Duodenal mucosa (tissue), 2 donors: ENCODE results near the gene CYB5R4.
"Not testable (repeated sequence)": the region's sequence is repeated elsewhere in the genome, so short reads cannot be mapped to it uniquely, and the experiment has no call there.

Source experiments
- H3K27ac ChIP-seq: one replicate; pipeline ENCODE4 v1.7.0; 2013; ENCODE audit warnings: low read depth, low read length
- H3K27me3 ChIP-seq, 2 donors: one replicate each; pipeline ENCODE4 v1.7.0; 2013; ENCODE audit warnings: low read length in 2 of 2, control low read depth in 1 of 2; ENCODE audit not compliant: insufficient read depth in 2 of 2, control insufficient read depth in 1 of 2
- H3K36me3 ChIP-seq, 2 donors: one replicate each; pipeline ENCODE4 v1.7.0; 2013; ENCODE audit warnings: low read length in 2 of 2, control low read depth in 1 of 2; ENCODE audit not compliant: insufficient read depth in 2 of 2, control insufficient read depth in 1 of 2
- H3K4me1 ChIP-seq, 2 donors: one replicate each; pipeline ENCODE4 v1.7.0; 2013; ENCODE audit warnings: low read length in 2 of 2, control low read depth in 1 of 2; ENCODE audit not compliant: insufficient read depth in 2 of 2, control insufficient read depth in 1 of 2
- H3K4me3 ChIP-seq, 2 donors: one replicate each; pipeline ENCODE4 v1.7.0; 2013; ENCODE audit warnings: low read length in 2 of 2, low read depth in 1 of 2
- H3K9ac ChIP-seq, 2 donors: one replicate each; pipeline ENCODE4 v1.7.0; 2013; ENCODE audit warnings: low read length in 2 of 2, low read depth in 1 of 2
- H3K9me3 ChIP-seq, 2 donors: one replicate each; pipeline ENCODE4 v1.7.0; 2013; ENCODE audit warnings: low read length in 2 of 2, control low read depth in 1 of 2; ENCODE audit not compliant: control insufficient read depth in 1 of 2

CYB5R4 gene

DNA sequence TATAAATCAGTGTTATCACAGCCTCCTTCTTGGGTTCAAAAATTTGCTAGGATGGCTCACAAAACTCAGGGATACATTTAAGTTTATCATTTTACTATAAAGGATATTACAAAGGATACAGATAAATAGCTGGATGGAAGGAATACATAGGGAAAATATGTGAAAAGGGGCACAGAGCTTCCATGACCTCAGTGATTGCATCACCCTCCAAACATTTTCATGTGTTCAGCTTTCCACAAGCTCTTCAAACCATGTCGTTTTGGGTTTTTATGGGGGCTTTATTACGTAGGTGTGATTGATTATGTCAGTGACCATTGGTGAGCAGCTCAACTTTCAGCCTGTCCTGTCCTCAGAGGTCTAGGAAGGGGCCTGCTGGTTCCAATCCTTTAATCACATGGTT, 68.0 kb downstream of the CYB5R4 start:
- no peaks in the 10 kb centered on the region for H3K9me3 ChIP-seq
- H3K9ac ChIP-seq: no peak overlapping the region
- no peak overlapping the region for H3K4me3 ChIP-seq
- H3K36me3 ChIP-seq: peaks cover 3 to 19% of the 10 kb centered on the region in 2 donors
- H3K4me1 ChIP-seq: no peaks in the 10 kb centered on the region
- no peaks in the 10 kb centered on the region for H3K27me3 ChIP-seq
- H3K27ac ChIP-seq: no peak overlapping the region

DNA sequence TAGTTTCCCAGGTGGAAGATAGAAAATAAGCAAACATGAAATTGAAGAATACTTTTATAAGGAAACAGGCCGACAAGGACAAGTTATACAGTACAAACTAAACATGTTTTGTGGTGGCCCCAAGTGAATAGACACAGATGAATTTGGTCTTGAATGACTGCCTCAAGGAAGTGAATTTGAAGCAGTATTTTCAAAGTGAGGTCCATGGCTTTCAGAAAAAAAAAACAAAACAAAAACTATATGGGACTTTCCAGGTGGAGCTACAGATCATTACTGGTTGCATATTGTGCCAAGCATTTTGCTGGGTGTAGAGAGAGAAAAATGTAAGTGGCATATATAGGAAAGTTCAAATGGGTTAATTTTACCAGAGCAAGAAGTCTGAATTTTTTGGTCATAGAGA, 68.8 kb downstream of the CYB5R4 start:
- Histone ChIP-seq H3K4me1 (no peaks in the 10 kb centered on the region), H3K9ac (no peak overlapping the region), H3K27ac (no peak overlapping the region), H3K27me3 (no peaks in the 10 kb centered on the region), H3K4me3 (no peak overlapping the region), H3K36me3 (peaks cover 3 to 21% of the 10 kb centered on the region in 2 donors), H3K9me3 (no peaks in the 10 kb centered on the region)

DNA sequence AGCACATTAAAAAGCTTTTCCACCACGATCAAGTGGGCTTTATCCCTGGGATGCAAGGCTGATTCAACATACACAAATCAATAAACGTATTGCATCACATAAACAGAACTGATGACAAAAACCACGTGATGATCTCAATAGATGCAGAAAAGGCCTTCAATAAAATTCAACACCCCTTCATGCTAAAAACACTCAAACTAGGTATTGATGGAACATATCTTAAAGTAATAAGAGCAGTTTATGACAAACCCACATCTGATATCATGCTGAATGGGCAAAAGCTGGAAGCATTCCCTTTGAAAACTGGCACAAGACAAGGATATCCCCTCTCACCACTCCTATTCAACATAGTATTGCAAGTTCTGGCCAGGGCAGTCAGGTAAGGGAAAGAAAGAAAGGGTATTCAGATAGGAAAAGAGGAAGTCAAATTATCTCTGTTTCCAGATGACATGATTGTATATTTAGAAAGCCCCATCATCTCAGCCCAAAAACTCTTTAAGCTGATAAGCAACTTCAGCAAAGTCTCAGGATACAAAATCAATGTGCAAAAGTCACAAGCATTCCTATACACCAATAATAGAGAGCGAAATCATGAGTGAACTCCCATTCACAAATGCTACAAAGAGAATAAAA, 86.8 kb downstream of the CYB5R4 start:
- not testable (repeated sequence) for H3K27ac ChIP-seq, H3K27me3 ChIP-seq, H3K9ac ChIP-seq, H3K4me3 ChIP-seq, H3K9me3 ChIP-seq, H3K4me1 ChIP-seq
- H3K36me3 ChIP-seq: peaks cover under 1 to 12% of the 10 kb centered on the region in 2 donors

DNA sequence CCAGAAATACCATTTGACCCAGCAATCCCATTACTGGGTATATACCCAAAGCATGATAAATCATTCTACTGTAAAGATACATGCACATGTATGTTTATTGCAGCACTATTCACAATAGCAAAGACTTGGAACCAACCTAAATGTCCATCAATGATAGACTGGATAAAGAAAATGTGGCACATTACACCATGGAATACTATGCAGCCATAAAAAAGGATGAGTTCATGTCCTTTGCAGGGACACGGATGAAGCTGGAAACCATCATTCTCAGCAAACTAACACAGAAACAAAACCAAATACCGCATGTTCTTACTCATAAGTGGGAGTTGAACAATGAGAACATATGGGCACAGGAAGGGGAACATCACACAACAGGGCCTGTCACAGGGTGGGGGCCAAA, 88.5 kb downstream of the CYB5R4 start:
- not testable (repeated sequence) for H3K27me3 ChIP-seq, H3K4me3 ChIP-seq, H3K27ac ChIP-seq, H3K9me3 ChIP-seq, H3K36me3 ChIP-seq, H3K4me1 ChIP-seq, H3K9ac ChIP-seq

DNA sequence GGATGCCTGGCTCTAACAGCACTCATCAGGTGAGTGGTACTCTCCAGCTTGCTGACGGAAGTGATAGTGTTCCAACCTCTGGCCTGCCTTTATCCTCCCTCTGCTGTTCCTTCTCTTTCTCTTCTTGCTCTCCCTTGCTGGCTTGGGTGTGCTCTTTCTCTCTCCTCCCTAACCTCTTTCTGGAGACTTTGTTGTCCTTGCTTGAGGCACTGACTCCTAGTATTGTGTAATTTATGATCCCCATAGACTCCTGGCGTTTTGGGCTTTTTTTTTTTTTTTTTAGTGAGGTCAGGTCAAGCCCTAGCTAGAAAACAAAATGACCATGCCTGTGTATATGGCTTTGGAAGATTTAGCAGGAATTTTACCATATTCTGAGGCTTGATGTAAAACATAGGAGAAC, 89.4 kb downstream of the CYB5R4 start:
- Histone ChIP-seq H3K27ac (no peak overlapping the region), H3K9ac (no peak overlapping the region), H3K4me1 (no peaks in the 10 kb centered on the region), H3K36me3 (peaks cover 0 to 3% of the 10 kb centered on the region in 2 donors), H3K27me3 (no peaks in the 10 kb centered on the region), H3K9me3 (no peaks in the 10 kb centered on the region), H3K4me3 (no peak overlapping the region)

DNA sequence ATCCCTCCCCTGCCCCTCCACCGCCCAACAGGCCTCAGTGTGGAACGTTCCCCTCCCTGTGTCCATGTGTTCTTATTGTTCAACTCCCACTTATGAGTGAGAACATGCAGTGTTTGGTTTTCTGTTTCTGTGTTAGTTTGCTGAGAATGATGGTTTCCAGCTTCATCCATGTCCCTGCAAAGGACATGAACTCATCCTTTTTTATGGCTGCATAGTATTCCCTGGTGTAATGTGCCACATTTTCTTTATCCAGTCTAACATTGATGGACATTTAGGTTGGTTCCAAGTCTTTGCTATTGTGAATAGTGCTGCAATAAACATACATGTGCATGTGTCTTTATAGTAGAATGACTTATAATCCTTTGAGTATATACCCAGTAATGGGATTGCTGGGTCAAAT, 91.9 kb downstream of the CYB5R4 start:
- H3K9me3 ChIP-seq, H3K9ac ChIP-seq, H3K4me1 ChIP-seq, H3K4me3 ChIP-seq, H3K27me3 ChIP-seq, H3K27ac ChIP-seq: not testable (repeated sequence)
- H3K36me3 ChIP-seq: peaks cover 0 to 12% of the 10 kb centered on the region in 2 donors

DNA sequence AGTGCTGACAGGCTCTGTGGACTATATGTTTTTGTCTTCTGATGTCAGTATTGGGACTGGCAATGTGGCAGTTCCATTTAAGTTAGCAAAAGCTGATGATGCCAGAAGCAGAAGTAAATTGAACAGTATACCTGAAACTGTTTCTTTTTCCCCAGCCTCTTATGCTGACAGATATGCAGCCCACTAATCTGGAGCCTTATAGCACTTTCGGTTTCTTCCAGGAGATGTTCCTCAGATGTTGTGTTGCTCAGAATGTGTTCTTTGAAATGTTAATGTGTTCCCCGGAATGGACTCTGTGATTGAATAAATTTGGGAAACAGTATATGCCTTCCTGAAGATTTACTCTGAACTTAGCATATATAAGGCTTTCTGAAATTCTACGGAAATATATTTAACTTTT, 93.3 kb downstream of the CYB5R4 start:
- H3K27me3 ChIP-seq: no peaks in the 10 kb centered on the region
- H3K27ac ChIP-seq: no peak overlapping the region
- H3K9me3 ChIP-seq: no peaks in the 10 kb centered on the region
- peaks cover 0 to 12% of the 10 kb centered on the region in 2 donors for H3K36me3 ChIP-seq
- H3K4me1 ChIP-seq: no peaks in the 10 kb centered on the region
- no peak overlapping the region for H3K4me3 ChIP-seq
- no peak overlapping the region for H3K9ac ChIP-seq

DNA sequence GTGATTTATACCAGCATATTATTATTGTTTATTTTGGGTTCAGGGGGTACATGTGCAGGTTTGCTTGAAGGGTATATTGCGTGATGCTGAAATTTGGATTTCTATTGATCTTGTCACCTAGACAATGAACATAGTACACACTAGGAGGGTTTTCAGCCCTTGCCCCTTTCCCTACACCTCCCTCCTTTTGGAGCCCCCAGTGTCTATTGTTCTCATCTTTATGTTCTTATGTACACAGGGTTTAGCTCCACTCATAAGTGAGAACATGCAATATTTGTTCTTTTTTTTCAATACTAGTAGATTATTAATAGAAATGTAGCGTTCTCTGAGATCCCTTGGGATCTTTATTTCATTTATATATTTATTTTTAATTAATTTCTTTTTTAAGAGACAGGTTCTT, 94.9 kb downstream of the CYB5R4 start:
- no peaks in the 10 kb centered on the region for H3K27me3 ChIP-seq
- H3K4me1 ChIP-seq: no peaks in the 10 kb centered on the region
- no peaks in the 10 kb centered on the region for H3K9me3 ChIP-seq
- H3K4me3 ChIP-seq: no peak overlapping the region
- peaks cover 0 to 15% of the 10 kb centered on the region in 2 donors for H3K36me3 ChIP-seq
- H3K9ac ChIP-seq: no peak overlapping the region
- H3K27ac ChIP-seq: no peak overlapping the region

DNA sequence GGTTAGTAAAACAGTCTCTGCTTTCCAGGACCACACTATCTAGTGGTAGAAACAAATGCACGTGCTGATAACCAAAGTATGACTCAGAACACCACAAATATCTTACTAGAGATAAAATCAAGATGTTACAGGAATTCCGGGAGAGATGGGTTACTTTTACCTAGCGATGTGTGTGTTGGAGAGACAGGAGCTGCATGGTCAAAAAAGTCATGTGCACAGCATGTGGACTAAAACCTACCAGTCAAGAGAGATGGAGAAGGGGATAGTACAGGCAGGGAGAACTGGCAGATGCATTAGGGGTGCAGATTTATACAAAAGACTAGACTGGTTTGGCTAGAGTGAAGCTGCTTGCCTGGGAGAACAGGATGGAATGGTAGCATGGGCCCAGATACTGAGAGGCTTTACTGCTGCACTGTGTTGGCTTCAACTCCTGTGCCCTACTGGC, 98.8 kb downstream of the CYB5R4 start:
- no peaks in the 10 kb centered on the region for H3K9me3 ChIP-seq
- peaks cover 3 to 12% of the 10 kb centered on the region in 2 donors for H3K36me3 ChIP-seq
- H3K27me3 ChIP-seq: no peaks in the 10 kb centered on the region
- no peak overlapping the region for H3K27ac ChIP-seq
- H3K9ac ChIP-seq: no peak overlapping the region
- H3K4me1 ChIP-seq: no peaks in the 10 kb centered on the region
- no peak overlapping the region for H3K4me3 ChIP-seq

DNA sequence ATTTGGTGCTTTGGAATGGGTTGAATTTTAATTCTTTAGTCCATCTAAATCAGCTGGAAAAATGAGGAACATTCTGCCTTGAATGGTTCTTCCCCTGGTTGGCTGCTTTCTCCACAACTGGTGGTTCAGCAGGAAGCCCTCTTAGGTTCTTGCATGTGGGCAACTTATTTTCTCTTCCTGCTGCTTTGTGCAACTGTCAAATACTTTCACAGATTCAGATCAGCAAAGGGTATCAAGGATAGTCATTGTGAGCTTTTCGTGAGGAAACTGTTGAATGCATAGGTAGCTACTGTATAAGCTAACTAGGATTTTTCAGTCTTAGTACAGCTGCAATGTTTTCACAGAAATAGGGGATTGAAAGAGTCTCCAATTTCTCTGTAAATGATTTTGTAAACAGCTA, 101.2 kb downstream of the CYB5R4 start:
- Histone ChIP-seq H3K4me1 (no peaks in the 10 kb centered on the region), H3K4me3 (no peak overlapping the region), H3K27ac (no peak overlapping the region), H3K36me3 (peaks cover 3 to 17% of the 10 kb centered on the region in 2 donors), H3K27me3 (no peaks in the 10 kb centered on the region), H3K9me3 (no peaks in the 10 kb centered on the region), H3K9ac (no peak overlapping the region)

DNA sequence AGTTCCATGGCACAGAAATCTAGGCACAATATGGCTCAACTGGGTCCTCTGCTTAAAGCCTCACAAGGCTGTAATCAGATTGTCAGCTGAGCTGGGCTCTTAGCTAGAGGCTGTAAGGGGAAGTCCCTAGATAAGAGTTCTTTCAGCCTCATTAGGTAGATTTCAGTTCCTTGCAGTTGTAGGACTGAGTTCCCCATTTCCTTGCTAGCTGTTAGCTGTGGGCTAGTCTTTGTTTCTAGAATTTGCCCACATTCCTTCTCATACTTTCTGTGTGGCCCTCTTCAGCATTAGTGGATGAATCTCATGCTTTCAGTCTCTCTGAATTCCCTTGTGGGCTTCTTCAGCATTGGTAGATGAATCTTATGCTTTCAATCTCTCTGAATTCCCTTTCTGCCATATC, 103.1 kb downstream of the CYB5R4 start:
- Histone ChIP-seq H3K36me3 (peaks cover 3 to 12% of the 10 kb centered on the region in 2 donors), H3K4me3 (no peak overlapping the region), H3K4me1 (no peaks in the 10 kb centered on the region), H3K27ac (no peak overlapping the region), H3K9me3 (no peaks in the 10 kb centered on the region), H3K27me3 (no peaks in the 10 kb centered on the region), H3K9ac (no peak overlapping the region)
